ENCODE measurements around the gene MS4A7.

- TF ChIP-seq CTCF (IDR thresholded peaks at IDR 0.05) (no peak), RAD21 (IDR thresholded peaks at IDR 0.05; ENCODE audit: low read length) (no peak), GATA2 (CRISPR knock-in tag; IDR thresholded peaks at IDR 0.05) (no peak), RCOR1 (IDR thresholded peaks at IDR 0.05; ENCODE audit: low read length) (no peak), EP300 (IDR thresholded peaks at IDR 0.05; ENCODE audit: borderline replicate concordance in 1 of 2, low read depth in 1 of 2, low read length in 1 of 2) (no peak), SMC3 (IDR thresholded peaks at IDR 0.05; ENCODE audit: low read depth, low read length) (no peak), POLR2AphosphoS5 (IDR thresholded peaks at IDR 0.05; ENCODE audit: low read depth, low read length) (no peak), MXI1 (IDR thresholded peaks at IDR 0.05; ENCODE audit: low read depth, low read length) (no peak), YY1 (IDR thresholded peaks at IDR 0.05; ENCODE audit: low read depth) (no peak), TEAD4 (IDR thresholded peaks at IDR 0.05; ENCODE audit: borderline replicate concordance, insufficient read depth) (no peak), EZH2phosphoT487 (IDR thresholded peaks at IDR 0.05; ENCODE audit: borderline replicate concordance, low read depth) (no peak), SIN3A (IDR thresholded peaks at IDR 0.05; ENCODE audit: borderline replicate concordance, low read depth, low read length) (no peak)
Measured at GRCh38 chr11:60338053-60338452, 40.3 kb upstream of the MS4A7 start.
